SU-DHL-6 (cell line): ENCODE results near the gene CENPU.

Experiments used
- EZH2phosphoT487 ChIP-seq: fragments of 200-600 bp; sonication (generic), shearing (Covaris generic); conservative IDR thresholded peaks from 2 replicates; pipeline ENCODE4 v1.6.1; 2018; ENCODE audit warnings: mild to moderate bottlenecking, antibody characterized with exemption, low read length, moderate library complexity, mixed read lengths
- TF ChIP-seq, protein P1 (sequence below): fragments of 200-600 bp; sonication (generic); IDR thresholded peaks from one replicate; pipeline ENCODE4 v1.5.1; 2017; ENCODE audit warnings: antibody characterized with exemption, mild to moderate bottlenecking, low read length, moderate library complexity; ENCODE audit not compliant: insufficient read depth, poor library complexity, severe bottlenecking

DNA sequence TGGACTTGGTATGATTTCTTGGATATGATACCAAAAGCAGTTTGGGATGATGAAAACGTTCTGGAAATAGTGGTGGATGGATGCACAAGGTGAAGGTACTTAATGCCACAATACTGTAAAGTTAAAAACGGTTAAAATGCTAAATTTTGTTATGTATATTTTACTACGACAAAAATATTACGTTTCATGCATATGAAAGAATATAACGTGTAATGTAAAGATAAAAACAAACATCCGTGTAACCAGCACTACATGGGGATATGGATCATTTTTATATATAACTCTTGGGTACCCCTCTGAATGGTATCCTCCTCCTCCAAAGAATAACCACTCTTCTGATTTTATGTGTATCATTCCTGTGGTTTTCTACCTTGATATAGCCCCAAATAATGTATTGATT is 862 bp upstream of the CENPU start:
- TF ChIP-seq, protein P1, sequence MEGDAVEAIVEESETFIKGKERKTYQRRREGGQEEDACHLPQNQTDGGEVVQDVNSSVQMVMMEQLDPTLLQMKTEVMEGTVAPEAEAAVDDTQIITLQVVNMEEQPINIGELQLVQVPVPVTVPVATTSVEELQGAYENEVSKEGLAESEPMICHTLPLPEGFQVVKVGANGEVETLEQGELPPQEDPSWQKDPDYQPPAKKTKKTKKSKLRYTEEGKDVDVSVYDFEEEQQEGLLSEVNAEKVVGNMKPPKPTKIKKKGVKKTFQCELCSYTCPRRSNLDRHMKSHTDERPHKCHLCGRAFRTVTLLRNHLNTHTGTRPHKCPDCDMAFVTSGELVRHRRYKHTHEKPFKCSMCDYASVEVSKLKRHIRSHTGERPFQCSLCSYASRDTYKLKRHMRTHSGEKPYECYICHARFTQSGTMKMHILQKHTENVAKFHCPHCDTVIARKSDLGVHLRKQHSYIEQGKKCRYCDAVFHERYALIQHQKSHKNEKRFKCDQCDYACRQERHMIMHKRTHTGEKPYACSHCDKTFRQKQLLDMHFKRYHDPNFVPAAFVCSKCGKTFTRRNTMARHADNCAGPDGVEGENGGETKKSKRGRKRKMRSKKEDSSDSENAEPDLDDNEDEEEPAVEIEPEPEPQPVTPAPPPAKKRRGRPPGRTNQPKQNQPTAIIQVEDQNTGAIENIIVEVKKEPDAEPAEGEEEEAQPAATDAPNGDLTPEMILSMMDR: no peak
- TF ChIP-seq EZH2phosphoT487: no peak
